ENCODE data around the gene SLC51A.

The SLC51A gene

DNA sequence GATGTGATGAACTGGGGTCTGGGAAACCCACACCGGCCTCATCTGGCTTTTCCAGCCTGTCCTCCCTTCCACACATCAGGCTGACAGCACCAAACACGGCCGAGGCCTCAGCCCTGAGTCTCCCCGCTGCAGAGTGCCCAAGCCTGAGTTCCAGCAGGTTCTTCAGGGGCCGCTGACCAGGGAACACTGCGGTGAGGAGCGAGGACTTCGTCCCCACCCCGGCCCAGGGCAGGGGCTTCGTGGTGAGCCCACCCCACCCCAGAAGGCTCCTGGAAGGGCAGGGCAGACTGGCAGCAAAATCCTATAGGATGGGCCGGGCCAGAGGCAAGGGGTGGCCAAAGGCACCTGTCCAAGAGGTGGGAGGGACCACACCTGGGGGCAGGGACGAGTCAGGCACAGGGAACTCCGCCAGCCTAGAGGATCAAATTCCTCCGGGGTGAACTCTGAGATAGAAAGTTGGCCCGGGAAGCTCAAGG lies at the start of gene SLC51A:
TSS of gene SLC51A (plus strand) at position 446 of the 476 bp plus-strand sequence. CDS start 179 bp downstream, outside the sequence.
- TF ChIP-seq, protein P1, sequence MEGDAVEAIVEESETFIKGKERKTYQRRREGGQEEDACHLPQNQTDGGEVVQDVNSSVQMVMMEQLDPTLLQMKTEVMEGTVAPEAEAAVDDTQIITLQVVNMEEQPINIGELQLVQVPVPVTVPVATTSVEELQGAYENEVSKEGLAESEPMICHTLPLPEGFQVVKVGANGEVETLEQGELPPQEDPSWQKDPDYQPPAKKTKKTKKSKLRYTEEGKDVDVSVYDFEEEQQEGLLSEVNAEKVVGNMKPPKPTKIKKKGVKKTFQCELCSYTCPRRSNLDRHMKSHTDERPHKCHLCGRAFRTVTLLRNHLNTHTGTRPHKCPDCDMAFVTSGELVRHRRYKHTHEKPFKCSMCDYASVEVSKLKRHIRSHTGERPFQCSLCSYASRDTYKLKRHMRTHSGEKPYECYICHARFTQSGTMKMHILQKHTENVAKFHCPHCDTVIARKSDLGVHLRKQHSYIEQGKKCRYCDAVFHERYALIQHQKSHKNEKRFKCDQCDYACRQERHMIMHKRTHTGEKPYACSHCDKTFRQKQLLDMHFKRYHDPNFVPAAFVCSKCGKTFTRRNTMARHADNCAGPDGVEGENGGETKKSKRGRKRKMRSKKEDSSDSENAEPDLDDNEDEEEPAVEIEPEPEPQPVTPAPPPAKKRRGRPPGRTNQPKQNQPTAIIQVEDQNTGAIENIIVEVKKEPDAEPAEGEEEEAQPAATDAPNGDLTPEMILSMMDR (conservative IDR thresholded peaks at IDR 0.05): no peak
- H3K27ac ChIP-seq: peak within 1 kb of the TSS; percentile 44

DNA sequence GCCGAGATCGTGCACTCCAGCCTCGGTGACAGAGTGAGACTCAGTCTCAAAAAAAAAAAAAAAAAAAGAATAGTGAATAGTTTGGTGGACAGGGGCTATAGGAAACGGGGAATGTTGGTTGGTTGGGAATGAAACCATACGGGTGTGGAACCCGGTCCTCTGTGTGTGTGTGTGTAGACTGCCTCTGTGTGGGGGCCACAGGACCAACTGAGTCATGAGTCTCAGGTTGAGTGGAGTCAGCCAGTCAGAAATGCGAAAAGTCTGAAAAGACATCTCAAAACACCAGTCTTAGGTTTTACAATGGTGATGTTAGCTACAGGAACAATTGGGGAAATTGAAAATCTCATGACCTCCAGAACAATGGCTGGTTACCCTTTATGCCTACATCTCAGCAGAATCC lies 49.6 kb upstream of the SLC51A start:
- TF ChIP-seq, protein P1 (conservative IDR thresholded peaks at IDR 0.05): no peak
- no peak overlapping the region for H3K27ac ChIP-seq

DNA sequence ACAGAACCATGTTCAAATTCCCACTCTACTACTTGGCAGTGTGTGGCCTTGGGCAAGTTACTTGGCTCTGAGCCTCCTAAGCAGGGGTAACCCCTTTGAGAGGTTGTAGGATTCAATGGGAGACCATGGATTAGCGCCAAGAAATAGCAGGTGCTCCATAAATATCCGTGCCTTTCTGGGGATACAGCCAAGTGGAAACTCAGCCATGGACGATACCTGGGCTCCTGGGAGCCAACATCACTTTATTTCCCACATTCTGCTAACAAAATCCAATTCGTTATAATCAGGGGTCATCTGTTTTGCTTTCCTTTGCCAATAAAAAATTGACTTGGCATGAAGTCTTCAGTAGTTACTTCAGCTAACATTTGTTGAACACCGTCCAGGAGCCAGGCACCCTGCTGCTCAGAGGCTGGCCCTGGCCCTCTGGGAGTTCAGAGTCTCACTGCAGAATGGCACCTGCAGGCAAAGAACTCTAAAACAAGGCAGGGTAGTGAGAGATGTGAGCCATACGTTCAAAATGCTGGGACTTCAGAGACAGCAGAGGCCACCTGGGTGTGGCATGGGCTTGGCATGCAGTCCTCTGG lies 47.4 kb upstream of the SLC51A start:
- TF ChIP-seq, protein P1 (conservative IDR thresholded peaks at IDR 0.05): no peak
- peak overlapping the region; percentile 63 for H3K27ac ChIP-seq

DNA sequence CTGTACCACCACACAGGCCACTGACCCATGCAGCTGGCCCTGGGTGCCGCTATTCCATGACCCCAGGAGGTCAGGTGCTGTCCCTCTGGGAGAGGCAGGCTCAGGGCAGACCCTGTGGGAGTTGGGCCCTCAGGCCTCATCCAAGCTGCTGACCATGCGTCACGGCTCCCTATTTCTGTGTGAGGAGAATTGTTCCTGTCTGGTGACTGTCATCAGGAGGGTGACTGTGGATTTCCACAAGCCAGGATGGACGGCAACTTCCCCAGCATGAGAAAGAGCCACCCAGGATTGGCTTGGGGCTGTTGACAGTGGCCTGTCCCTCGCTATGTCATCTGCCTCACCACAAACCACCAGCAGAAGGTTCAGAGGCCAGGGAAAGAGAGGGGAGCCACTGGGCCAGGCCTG lies 46.5 kb upstream of the SLC51A start:
- H3K27ac ChIP-seq: peak overlapping the region; percentile 63
- TF ChIP-seq, protein P1 (conservative IDR thresholded peaks at IDR 0.05): no peak

DNA sequence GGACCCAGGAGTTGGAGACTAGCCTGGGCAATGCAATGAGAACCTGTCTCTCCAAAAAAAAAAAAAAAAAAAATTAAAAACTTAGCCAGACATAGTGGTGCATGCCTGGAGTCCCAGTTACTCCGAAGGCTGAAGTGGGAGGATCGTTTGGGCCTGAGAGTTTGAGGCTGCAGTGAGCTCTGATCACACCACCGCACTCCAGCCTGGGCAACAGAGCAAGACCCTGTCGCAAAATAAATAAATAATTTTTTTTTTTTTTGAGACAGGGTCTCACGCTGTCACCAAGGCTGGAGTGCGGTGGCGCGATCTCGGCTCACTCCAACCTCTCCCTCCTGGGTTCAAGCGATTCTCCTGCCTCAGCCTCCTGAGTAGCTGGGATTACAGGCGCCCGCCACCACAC lies 46.0 kb upstream of the SLC51A start:
- H3K27ac ChIP-seq: peak overlapping the region; percentile 63; the same call in 1 of the 2 replicates

DNA sequence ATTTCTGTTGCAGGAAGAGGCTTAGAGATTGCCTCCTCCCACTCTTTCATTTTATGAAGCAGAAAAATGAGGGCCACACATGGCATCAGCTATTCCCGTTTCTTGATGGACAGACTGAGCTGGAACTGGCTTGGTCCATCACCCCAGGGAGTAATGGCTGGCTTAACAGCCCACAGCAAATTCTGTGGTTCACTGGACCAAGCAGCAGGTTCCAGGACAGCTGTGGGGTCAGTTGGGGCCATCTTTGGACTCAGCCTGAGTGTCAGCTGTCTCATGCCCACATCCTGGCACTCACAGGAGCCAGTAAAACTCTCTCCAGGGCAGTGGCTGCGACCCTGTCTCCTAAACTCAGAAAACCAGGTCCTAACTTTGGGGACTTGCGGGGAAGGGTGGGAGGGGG lies 41.7 kb upstream of the SLC51A start:
- TF ChIP-seq, protein P1 (conservative IDR thresholded peaks at IDR 0.05): no peak
- H3K27ac ChIP-seq: no peak overlapping the region

DNA sequence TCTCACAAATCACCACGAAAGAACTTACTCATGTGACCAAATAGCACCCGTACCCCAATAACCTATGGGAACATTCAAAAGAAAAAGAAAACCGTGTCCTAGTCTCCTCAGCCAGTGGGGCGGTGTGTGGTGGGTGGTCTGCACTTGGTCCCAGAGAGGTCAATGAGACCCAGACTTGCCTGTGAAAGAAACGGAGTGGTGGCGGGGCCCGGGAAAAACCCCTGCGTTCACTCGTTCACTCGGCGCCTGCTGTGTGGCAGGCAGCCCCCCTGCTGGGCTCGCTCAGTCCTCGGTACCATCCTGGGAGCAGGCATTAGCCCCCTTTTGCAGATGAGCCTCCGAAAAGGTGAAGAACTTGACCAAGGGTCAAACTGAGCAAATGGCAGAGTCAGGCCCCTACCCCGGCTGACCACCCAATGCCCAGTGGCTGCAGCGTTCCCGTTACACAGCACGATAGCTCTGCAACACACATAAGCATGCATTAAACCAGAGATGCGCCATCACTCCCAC lies 41.2 kb upstream of the SLC51A start:
- H3K27ac ChIP-seq: no peak overlapping the region
- TF ChIP-seq, protein P1 (conservative IDR thresholded peaks at IDR 0.05): no peak

DNA sequence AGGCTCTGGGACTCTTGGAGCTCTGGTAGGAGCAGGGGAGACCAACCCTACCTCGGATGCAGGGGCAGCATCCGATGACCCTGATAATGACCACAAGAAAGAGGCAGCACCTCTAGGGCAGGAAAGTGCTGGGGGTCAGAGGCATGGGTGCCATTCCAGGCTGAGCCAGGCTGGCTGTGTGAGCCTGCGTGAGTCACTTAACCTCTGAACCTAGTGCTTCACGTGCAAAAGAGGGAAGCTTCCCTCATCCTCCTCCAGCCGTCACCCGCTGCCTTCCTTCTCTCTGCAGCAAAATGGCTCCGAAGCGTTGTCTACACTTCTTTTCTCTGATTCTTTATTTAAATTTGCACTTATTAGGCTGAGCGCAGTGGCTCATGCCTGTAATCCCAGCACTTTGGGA lies 40.6 kb upstream of the SLC51A start:
- TF ChIP-seq, protein P1 (conservative IDR thresholded peaks at IDR 0.05): no peak
- no peak overlapping the region for H3K27ac ChIP-seq

All from VCaP (cell line).